Activated CD4-positive, CD25-positive, alpha-beta regulatory T cell treated with anti-CD3 and anti-CD28 coated beads, Interleukin-2, amount 50 U/mL, for 24 hours (primary cell): Measurements from ENCODE around the gene FLT3LG.
"Not testable (repeated sequence)": the region's sequence is repeated elsewhere in the genome, so short reads cannot be mapped to it uniquely, and the experiment has no call there.

ENCODE experiments used
- ATAC-seq, 2 donors: fragments of 150-1000 bp; cut with Tn5 transposase; one replicate each; pipeline ENCODE4 v1.10.0; 2021; ENCODE audit warnings: mild to moderate bottlenecking in 1 of 2, moderate library complexity in 1 of 2

The FLT3LG gene

DNA sequence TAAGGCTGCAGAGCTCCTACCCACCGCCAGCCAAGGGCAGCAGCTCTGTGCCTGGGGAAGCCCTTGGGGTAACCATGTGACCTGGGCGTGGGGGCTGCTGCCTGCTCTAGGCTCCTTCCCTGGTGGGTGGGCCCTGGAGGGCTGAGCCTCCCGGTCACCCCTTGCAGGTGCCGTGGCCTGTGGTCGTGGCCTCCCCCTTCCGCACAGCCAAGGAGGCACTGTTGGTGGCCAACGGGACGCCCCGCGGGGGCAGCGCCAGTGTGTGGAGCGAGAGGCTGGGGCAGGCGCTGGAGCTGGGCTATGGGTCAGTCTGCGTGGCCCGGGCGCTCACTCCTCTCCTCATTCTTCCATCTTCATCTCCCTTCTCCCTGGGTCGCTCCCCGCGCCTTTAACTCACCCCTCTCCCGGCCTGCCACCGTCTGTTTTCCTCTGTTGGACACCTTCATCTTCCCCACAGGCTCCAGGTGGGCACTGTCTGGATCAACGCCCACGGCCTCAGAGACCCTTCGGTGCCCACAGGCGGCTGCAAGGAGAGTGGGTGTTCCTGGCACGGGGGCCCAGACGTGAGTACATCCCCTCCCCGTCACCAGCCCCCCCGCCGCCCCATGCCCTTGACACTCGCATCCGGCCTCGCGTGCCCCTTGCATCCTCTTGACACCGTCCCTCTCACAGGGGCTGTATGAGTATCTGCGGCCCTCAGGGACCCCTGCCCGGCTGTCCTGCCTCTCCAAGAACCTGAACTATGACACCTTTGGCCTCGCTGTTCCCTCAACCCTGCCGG lies 9.9 kb upstream of the FLT3LG start:
- no peak for ATAC-seq

GRCh38 chr19:49465371-49465770 lies 8.6 kb upstream of the FLT3LG start:
- no peak for ATAC-seq

- no peak for ATAC-seq
Measured at GRCh38 chr19:49468199-49468598, 5.8 kb upstream of the FLT3LG start.

- peak; percentile 69 to 77 for ATAC-seq
Measured at GRCh38 chr19:49468746-49469447, 5.1 kb upstream of the FLT3LG start.

GRCh38 chr19:49469828-49470614 lies 4.0 kb upstream of the FLT3LG start:
- ATAC-seq, result peak; percentile 34 to 46

- ATAC-seq, result no peak
Measured at GRCh38 chr19:49470615-49470978, 3.4 kb upstream of the FLT3LG start.

GRCh38 chr19:49472936-49473335 lies 1.1 kb upstream of the FLT3LG start:
- ATAC-seq, result no peak

DNA sequence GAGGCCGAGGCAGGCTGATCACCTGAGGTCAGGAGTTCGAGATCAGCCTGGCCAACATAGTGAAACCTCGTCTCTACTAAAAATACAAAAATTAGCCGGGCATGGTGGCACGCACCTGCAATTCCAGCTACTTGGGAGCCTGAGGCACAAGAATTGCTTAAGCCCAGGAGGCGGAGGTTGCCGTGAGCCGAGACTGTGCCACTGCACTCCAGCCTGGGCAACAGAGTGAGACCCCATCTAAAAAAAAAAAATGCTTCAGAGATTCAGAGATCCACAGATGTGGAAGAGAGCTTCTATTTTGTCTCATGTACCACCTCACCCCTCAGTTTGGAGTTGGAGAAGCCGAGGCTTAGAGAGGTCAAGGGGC lies 531 bp upstream of the FLT3LG start:
- not testable (repeated sequence) for ATAC-seq

DNA sequence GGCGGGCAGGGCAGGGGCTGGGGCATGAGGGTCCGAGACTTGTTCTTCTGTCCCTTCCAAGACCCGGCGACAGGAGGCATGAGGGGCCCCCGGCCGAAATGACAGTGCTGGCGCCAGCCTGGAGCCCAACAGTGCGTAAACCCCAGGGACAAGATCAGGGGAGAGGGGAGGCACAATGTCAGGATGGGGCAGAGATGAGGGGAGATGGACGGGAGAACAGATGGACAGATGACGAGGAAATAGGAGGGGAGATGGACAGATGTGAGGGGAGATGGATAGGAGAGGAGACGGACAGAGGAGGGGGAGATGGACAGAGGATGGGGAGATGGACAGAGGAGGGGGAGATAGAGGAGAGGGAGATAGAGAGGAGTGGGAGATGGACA lies 518 bp downstream of the FLT3LG start:
- no peak for ATAC-seq

GRCh38 chr19:49475191-49475917 lies 1.3 kb downstream of the FLT3LG start:
- ATAC-seq, result no peak

- ATAC-seq, result peak; percentile 56 to 57
Measured at GRCh38 chr19:49475995-49476880, 2.2 kb downstream of the FLT3LG start.

- ATAC-seq, result no peak
Measured at GRCh38 chr19:49479975-49480628, 6.1 kb downstream of the FLT3LG start.

GRCh38 chr19:49481020-49481683 lies 7.1 kb downstream of the FLT3LG start:
- no peak for ATAC-seq

DNA sequence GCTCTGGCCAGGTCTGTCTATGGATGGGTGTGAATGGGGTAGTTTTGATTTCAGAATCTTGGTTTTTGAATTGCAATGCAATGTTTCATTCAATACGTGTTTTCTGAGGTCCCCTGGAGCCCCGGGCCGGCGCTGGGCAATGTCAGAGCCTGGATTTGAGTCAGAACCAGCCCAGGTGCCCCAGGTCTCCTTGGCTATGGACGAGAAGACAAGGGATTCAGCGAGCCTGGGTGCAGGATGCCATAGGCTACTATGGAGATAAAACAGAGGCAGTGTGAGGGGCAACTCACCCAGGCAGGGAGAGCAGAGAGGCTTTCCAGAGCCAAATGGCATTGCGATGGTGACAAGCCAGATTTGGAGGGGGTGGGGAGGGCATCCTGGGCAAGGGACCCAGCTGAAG lies 12.2 kb downstream of the FLT3LG start:
- ATAC-seq, result no peak

GRCh38 chr19:49486710-49487276 lies 12.8 kb downstream of the FLT3LG start:
- no peak for ATAC-seq

DNA sequence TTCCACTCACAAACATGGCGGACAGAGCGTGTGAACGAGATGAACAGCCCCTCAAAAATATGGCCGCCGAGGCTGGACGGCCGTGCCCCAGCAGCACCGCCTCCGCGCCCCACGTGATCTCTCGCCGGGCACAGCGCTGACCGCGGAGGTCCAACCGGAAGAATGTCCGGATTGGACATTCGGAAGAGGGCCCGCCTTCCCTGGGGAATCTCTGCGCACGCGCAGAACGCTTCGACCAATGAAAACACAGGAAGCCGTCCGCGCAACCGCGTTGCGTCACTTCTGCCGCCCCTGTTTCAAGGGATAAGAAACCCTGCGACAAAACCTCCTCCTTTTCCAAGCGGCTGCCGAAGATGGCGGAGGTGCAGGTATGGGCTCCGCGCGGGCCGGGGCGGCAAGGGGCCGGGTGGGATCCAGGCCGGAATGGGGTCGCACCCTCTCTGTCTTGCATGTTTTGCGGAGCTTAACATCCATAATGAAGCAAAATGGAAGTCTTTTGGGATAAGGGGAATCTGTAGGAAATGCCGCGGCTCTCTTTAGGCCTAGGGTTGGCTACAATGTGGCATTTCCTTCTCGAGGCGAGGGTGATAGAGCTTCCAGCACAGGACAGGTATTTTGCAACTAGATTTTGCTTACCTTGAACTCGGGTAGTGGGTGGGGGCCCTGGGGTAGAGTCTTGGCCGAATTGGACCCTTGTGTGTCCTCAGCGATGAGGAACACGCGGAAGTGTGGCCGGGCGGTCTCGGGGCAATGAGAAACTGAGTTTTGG lies 13.4 kb downstream of the FLT3LG start, which contains the start of gene RPL13A:
RPL13A (plus strand) TSS at position 332 of the 769 bp plus-strand sequence; CDS start at position 354, 22 bp downstream.
- peak; percentile 86 to 88 for ATAC-seq

DNA sequence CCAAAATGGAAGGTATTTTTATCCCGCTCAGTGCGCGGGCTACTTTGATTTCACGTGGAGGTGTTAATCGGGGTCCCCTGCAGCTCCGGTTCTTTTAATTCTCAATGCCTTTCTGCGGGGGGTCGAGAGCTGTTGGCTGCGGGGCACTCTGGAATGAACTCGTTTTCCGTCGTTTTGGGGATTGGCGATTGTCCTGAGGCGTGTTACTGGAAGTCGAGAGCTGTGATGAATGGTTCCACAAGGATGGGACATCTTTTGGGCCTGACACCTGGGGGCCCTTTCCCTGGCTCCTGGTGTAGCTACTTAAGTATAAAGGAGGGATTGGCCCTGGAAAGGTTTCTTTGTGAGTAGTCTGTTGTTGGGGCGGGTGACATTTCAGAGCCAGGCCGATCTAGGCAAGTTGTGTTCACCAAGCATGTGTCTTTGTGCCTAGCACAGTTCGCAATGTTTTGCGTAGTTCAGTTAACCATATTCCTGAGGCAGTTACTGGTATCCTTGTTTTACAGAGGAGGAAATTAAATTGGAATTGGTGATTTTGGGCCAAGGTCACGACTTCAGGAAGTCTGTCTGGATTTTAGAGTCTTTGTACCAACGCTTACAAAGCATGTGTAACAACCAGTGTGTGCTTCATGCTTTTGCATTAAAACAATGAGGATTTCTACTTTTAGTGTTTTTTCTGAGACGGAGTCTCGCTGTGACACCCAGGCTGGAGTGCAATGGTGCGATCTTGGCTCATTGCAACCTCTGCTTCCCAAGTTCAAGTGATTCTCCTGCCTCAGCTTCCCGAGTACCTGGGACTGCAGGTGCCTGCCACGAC lies 14.2 kb downstream of the FLT3LG start:
- no peak for ATAC-seq

GRCh38 chr19:49488863-49489537 lies 15.0 kb downstream of the FLT3LG start:
- no peak for ATAC-seq
